Activated CD4-positive, alpha-beta T cell treated with anti-CD3 and anti-CD28 coated beads, Interleukin-2, amount 50 U/mL, for 16 hours (primary cell): ENCODE results near the gene KLKB1.

Source experiments
- DNase-seq: peaks from one replicate; pipeline ENCODE4 v3.0.0-alpha.2; 2020

The KLKB1 gene

DNA sequence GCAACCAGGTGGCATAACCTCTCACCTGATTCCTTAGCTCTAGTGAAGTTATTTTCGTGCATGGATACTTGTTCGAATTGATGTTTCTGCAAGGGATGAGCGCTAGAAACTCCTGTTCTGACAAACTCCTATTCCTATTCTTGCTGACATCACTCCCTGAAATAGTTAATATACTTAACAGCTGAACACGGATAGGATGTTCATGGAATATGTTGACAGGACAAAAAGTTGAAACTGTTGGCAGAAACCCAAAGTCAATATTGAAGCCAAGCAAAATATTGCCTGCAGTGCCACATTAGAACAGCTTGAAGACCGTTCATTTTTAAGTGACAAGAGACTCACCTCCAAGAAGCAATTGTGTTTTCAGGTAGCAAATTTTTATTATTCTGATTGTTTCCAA lies at the start of gene KLKB1:
Gene KLKB1, plus strand, starts transcription at position 287 of the 400 bp plus-strand sequence. CDS start 689 bp downstream, outside the sequence.
- DNase-seq, result no peak

DNA sequence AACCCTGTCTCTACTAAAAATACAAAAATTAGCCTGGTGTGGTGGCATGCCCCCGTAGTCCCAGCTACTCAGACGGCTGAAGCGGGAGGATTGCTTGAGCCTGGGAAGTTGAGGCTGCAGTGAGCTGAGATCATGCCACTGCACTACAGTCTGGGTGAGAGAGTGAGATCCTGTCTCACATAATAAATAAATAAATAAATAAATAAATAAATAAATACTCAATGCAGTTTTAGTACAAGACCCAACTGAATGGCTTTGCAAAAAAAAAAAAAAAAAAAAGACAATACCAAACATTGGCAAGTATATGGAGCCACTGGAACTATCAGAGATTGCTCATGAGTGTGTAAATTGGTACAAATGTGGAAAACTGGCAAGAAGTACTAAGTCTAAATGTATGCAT lies 39.2 kb upstream of the KLKB1 start:
- DNase-seq, result no peak

DNA sequence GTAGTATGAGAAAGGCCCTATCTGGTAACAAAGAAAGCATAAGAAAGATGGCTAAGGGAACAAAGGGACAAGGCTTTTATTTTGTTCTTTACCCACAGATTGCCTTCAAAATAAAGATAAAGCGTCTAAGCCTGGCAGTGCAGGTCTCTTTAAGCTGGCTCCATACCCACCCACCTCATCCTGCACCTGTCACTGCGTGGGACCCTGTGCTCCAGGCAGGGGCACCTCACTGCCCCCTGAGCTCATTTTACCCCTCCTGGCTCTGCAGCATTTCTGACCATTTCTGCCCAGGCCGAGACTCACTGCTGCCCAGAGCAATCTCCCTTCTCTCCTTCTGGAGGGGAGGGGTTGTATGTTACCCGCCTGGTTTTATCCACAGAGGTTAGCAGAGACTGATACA lies 37.7 kb upstream of the KLKB1 start:
- DNase-seq, result no peak

DNA sequence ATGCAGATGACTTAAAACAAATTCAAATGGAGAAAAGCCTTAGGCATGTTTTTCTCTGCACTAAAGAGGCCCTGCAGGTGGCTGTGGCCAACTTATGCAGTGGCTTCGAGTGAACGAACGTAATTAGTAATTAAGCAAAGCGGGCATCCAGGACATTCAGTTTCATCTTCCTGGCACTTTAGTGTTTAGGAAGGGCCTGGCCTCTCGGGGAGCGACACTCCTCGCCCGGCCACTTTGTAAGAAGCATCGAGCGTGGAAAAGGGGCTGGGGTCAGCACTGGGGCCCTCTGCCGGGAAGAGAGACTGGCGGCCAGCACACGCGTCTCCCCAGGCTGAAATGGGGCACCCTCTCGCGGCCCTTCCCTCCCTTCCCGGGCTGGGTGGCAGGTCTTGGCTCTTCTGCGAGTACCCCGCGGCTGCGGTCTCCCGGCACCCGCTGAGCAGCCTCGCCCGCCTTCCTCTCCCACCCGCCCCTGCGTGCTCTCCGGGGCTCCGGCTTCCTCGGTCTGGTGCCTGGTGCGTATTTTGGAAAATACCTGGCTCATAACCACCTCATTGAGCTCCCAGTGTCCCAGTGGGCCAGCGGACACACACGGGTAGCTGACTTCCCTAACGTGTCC lies 36.6 kb upstream of the KLKB1 start:
- peak; percentile 41 for DNase-seq

DNA sequence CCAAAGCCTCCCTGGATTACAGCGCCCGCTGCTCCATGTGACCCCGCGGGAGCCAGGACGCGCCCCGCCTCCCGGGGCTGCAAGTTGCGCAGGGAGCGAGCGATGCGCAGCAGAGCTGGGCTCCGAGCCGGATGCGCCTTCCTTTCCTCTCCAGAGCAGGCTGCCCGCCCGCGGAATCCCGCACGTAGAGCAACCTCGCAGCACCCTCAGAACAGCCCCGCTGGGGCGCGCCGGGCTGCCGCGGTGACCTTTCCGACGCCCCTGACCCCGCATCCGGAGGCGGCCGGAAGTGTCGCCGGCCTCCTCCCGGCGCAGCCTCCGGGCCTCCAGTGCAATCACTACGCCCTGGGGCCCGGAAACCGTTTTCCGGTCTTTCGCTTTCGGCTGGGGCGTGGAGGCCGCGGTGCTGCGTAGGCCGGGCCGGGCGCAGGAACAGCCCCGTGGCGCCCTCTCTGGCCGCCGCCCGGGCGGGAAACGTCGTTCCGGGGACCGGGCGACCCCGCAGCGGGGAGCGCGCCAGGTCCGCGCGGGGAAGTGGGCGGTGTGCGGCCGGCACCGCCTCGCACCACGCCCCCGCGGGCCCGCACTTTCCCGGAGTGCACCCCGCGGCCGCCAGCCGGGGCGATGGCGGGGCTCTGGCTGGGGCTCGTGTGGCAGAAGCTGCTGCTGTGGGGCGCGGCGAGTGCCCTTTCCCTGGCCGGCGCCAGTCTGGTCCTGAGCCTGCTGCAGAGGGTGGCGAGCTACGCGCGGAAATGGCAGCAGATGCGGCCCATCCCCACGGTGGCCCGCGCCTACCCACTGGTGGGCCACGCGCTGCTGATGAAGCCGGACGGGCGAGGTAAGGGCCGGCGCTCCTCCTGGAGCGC lies 35.9 kb upstream of the KLKB1 start, which contains the start of gene CYP4V2:
Gene CYP4V2, plus strand, starts transcription at position 368 of the 866 bp plus-strand sequence. Its CDS starts 257 bp downstream, at position 625.
- DNase-seq, result peak; percentile 92

DNA sequence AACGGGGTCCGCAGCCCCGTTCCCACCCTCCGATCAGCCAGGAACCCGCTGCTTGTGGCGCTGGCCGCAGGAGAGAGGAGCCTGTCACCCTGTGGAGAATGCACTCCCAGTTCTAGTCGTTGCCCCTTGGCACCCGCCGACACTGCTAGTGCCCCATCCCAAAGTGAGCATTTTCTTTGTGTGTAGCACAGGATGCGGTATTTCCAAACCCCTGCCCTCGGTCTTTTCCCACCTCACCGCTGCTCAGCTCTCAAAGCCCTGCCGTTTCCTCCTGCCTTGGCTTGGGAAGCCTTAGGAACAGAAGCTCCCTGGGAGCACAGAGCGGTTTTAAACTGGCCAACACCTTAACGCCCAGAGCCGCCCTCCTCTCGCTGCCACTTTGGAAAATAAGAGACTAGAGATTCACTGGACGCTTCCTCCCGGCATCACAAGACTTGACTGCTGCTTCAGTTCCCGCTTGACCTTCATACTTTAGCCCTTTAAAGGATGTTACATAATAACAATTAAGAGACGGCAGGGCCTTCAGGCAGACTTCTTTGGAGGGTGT lies 35.2 kb upstream of the KLKB1 start:
- DNase-seq, result peak; percentile 39

DNA sequence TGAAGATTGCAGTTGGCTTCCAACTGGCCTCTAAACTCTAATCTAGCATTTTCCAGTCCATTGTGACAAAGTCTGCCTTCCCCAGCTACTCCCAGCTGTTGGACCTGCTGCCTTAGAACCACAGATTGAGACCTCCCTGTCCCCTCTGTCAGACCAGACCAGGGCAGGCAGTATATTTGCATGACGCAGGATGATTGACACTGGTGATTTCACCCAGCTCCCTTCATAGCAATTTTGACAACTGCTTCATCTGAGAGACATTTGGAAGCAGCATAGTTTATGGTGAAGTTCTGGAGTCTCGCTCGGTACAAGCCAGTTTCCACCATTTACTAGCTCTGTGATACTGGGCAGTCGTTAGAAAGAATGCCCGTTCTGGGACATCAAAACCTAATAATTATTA lies 33.5 kb upstream of the KLKB1 start:
- no peak for DNase-seq

DNA sequence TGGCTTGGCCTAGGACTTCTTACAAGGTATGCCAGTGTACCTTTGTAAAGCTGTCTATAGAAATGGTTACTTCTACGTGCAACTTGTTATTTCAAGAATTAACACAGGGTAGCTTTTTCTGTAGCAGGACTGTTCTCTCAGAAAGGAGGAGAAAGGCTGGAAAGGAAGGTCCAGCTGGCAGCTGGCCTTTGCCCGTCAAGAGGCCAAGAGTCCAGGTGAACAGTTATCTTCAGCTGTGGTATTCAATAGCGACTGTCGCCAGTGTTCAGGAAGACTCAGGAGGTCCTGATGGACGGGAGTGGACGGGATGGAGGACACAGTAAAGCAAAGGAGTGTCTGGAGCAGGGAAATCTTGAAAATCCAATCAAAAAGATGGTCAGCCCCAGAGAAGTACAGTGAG lies 31.2 kb upstream of the KLKB1 start:
- DNase-seq, result no peak

DNA sequence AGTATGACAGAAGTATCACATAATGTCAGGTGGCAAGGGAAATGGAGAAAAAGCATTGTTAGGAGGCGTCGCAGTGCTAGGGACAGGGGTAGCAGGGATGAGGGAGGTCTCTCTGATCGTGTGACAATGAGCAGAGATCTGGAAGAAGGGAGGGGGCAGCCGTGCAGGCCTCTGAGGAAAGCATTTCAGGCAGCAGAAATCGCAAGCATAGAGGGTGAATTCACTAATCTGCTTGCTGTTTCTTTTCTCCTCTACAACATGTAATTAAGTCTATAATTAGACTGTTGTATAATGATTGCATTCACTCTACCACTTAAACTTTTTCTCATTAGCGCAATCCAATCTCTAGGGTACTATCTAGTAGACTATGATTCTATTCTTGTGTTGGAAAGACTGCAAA lies 26.8 kb upstream of the KLKB1 start:
- no peak for DNase-seq

DNA sequence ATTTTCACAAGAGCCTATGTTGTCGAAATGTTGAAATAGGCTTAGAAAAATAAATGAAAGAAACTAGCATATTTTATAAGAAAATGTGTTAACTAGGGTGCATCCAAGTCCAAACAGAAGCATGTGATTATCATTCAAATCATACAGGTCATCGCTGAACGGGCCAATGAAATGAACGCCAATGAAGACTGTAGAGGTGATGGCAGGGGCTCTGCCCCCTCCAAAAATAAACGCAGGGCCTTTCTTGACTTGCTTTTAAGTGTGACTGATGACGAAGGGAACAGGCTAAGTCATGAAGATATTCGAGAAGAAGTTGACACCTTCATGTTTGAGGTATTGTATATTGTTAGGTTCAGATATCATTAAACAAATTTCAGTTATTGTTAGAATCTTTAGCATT lies 26.3 kb upstream of the KLKB1 start:
- no peak for DNase-seq

DNA sequence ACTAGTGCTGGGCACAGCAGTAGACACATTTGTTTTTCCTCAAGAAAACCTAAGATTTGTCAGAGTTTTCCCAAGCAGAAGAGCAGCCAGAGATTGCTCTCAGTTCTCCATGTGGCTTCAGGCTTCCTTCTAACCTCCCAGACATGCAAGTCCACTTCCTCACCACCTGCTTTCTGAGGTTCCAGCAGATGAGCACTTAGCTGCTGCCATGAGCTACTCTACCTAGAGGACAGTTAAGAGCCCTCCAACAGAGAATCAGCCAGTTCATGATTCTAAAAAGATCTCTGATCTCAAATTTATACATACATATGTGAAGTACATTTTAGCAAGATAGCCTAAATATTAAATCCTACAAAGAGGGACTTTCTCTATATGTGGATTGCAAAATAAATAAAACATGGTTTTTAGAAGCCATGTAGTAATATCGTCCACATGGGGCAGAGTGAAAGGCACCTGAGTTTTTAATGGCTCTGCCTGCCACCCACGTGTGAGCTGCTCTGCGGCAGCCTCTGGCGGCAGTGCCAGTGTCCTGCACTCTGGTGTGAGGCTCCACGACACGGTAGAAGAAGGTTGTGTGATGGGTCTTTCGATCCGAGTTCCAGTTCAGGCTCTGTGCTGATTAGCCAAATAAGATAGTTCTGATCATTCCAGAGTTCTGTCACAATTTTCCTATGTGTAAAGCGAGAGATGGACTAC lies 25.6 kb upstream of the KLKB1 start:
- DNase-seq, result peak; percentile 63

DNA sequence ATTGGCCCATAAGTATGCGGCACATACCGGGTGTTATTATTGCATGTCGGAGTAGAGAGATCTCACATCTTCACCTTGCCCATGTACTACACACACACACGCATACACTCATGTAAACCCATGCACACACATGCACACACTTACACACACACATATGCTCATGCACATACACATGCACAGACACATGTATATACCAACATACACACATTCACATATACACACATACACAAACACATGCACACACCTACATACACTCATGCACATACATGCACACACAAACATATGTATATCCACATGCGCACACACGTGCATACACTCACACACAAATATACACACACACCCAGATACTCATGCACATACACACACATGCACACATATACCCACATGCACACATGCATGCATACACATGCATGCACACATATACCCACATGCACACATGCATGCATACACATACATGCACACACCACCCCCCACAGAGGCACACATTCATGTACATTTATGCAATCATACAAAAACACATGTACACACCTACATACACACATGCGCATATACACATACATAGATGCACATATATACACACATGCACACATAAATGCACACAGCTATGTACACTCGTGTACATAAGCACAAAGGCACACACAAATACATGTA lies 24.7 kb upstream of the KLKB1 start:
- no peak for DNase-seq

DNA sequence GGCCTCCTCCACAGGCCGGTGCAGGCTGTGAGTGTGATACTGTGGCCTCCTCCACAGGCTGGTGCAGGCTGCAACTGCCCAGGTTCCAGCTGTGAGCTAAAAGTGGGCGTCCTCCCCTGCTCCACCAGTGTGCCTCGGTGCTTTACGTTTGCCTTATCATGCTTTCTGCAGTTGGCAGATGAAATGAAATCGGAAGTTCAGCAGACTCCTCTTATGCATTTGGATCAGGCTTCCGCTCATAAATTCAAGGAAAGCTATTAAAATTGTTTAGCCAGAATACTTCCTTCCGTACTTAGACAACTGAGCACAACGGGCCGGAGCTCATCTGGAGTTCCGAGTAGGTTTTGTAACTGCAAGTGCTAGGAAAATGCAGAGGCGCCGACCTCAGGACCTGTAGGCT lies 23.9 kb upstream of the KLKB1 start:
- DNase-seq, result no peak

DNA sequence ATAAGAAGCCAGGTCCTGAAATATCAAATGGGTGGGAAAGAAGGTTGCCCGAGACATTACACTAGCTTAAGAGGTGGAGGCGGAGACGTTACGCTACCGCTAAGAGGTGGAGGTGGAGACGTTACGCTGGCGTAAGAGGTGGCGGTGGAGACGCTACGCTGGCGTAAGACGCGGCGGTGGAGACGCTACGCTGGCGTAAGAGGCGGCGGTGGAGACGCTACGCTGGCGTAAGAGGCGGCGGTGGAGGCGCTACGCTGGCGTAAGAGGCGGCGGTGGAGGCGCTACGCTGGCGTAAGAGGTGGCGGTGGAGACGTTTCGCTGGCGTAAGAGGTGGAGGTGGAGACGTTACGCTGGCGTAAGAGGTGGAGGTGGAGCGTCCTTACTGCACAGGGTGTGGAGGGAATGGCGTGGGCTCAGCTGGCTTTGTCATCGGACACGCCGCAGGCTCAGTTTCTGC lies 23.2 kb upstream of the KLKB1 start:
- peak; percentile 69 for DNase-seq

DNA sequence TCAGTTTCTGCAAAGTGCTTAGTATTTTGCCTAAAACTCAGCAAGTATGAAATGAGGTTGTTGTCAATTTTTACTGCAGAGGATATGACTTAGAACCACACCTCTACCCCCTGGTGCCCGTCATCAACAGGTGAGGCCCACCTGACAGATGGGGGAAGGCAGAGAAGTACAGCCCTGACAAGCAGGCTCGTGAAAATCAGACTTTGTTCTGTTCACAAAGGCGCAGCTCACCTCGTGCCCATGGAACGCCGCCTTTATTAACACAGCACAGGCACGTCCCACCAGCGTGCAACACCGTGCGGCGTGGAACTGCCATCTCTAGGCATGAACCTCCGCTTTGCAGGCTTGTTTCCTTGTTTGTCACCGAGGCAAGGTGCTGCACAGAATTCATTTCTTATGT lies 22.6 kb upstream of the KLKB1 start:
- no peak for DNase-seq

DNA sequence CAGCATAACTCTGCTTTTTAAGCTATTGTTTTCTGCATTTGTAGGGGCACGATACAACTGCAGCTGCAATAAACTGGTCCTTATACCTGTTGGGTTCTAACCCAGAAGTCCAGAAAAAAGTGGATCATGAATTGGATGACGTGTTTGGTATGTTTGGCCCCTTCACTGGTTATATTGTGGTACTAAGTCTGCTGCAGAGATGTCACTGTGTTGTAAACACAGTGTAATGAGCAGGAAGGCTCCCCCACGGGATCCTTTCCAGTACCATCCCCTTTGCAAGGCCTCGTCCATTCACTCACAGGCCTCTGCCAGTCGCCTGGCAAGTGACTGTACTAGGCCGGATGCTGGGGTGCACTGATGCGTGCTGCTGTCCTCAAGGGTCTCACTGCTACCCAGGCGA lies 22.2 kb upstream of the KLKB1 start:
- DNase-seq, result no peak

DNA sequence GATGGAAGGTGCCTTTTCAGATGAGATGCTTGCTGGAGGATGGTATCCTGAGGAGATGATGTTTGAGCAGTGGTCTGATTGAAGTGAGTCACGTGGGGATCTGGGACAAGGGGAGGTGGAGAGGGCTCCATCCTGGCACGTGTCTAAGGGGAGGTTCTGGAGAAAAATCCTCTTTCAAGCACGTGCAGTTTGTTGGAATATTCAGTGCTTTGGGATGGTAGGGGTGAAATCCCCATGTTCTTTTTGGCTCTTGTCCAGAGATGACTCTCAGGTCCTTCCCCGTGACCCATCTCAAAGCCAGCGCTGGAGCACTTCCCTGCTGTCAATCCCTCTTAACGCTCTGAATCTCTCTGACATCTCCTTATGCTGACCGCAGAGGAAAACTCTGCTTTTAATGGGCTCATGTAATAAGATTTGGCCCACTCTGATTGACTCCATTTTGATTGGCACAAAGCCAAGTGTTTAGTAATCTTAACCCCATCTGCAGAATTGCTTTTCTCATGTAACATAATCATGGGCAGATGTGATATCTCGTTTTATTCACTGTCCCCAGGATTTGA lies 10.8 kb upstream of the KLKB1 start:
- DNase-seq, result no peak

DNA sequence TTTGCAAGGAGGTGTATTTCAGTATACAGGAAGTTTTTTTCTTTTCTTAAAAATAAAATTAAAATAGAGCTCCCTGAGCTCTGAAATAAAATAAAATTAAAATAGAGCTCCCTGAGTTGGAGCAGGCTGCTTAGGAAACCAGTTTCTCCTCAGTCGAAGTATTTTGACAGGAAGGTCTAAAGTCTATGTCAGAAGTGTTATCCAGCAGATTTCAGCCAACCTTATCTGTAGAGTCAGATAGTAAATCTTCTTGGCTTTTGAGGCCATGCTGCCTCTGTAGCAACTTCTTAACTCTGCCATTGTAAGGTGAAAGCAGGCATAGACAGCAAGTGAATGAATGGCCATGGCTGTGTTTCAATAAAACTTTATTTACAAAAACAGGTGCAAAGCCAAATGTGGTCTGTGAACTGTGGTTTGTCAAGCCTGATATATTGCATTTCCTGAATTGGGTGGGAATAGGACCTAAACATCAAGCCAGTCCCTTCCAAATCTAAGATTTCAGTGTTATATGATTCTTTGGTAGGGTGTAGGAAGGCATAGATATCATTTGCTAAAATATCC lies 9.5 kb upstream of the KLKB1 start:
- DNase-seq, result no peak

DNA sequence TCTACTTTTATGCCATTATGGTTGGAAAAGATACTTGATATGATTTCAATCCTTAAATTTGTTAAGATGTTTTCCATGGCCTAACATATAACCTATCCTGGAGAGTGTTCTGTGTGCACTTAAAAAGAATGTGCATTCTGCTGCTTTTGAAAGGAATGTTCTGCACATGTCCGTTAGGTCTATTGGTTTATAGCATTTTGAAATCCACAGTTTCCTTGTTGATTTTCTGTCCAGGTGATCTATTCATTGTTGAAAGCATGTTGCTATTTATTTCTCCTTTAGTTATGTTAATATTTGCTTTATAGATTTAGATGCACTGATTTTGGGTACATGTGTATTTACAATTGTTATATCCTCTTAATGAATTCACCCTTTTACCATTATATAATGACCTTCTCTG lies 5.7 kb upstream of the KLKB1 start:
- no peak for DNase-seq

DNA sequence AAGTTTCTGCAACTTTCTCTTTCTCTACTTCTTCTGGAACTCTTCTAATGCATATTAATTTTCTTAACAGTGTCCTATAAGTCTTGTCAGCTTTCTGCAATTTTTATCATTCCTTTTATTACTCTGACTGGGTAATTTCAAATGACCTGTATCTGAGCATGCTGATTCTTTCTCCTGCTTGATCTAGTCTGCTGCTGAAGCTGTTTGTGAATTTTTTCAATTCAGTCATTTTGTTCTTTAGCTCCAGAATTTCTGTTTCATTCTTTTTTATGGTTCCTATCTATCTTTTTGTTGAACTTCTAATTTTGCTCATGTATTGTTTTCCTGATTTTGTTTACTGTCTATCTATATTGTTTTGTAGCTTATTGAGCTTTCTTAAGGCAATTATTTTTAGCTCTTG lies 1.5 kb upstream of the KLKB1 start:
- DNase-seq, result no peak

DNA sequence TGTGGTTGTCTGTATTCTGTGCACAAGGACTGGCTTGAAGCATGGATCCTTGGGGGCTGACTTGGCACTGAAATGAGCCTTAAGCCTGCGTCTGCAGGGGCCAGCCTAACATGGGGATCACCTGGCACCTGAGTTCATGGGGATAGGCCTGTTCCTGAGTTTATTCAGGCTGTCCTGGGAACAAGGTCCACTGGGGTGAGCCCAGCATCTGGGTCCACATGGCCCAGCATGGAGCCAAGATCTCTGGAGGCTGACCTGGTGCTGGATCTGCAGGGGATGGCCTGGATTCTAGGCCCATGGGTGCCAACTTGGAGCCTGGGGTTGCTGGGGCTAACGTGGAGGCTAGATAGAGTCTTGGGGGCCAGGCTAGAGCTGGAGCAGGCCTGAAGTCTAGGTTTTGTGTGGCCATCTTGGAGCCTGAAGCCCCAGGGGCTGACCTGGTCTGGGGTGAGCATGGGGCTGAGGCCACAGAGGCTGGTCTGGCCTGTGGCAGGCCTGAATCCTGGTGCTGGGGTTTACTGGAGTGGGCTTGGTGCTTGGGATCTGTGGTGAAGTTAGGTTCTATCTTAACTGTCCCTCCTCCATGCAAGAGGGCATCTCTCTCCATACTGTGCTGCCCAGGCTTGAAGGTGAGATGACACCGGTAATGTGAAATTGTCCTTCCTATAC lies 652 bp upstream of the KLKB1 start:
- no peak for DNase-seq
